ENCODE results near the gene PHACTR3. TPM values are rescaled to one million over a fixed set of nuclear protein-coding genes. Genes with fewer than 3 reads are reported as not detected.
A peak's percentile ranks its signal among the peaks of the same experiment; 100 is the strongest.

PHACTR3 gene
- polyA plus RNA-seq, 1 donor, result 8.3 TPM

GRCh38 chr20:59743308-59743707 is 139.0 kb downstream of the PHACTR3 start:
- no peaks in the 10 kb centered on the region for H3K9me3 ChIP-seq (ENCODE audit: control insufficient read depth, low read depth, low read length)
- H3K4me1 ChIP-seq (ENCODE audit: control insufficient read depth, insufficient read depth, low read length), result no peaks in the 10 kb centered on the region
- DNase-seq, result no peak
- no peak overlapping the region for H3K27ac ChIP-seq (ENCODE audit: low read length)
- H3K4me3 ChIP-seq (ENCODE audit: low read length), result no peak overlapping the region
- no peaks in the 10 kb centered on the region for H3K36me3 ChIP-seq (ENCODE audit: control insufficient read depth, insufficient read depth, low read length)
- no peaks in the 10 kb centered on the region for H3K27me3 ChIP-seq (ENCODE audit: control insufficient read depth, insufficient read depth, low read length)
- no CpG with 5 or more reads among the region's 9 CpGs for WGBS (ENCODE audit: insufficient coverage, low lambda C conversion rate)

- no peaks in the 10 kb centered on the region for H3K9me3 ChIP-seq (ENCODE audit: control insufficient read depth, low read depth, low read length)
- no peak overlapping the region for H3K4me3 ChIP-seq (ENCODE audit: low read length)
- DNase-seq, result no peak
- H3K27me3 ChIP-seq (ENCODE audit: control insufficient read depth, insufficient read depth, low read length), result no peaks in the 10 kb centered on the region
- H3K36me3 ChIP-seq (ENCODE audit: control insufficient read depth, insufficient read depth, low read length), result no peaks in the 10 kb centered on the region
- H3K4me1 ChIP-seq (ENCODE audit: control insufficient read depth, insufficient read depth, low read length), result no peaks in the 10 kb centered on the region
- no CpG with 5 or more reads among the region's 21 CpGs for WGBS (ENCODE audit: insufficient coverage, low lambda C conversion rate)
- H3K27ac ChIP-seq (ENCODE audit: low read length), result no peak overlapping the region
Measured at GRCh38 chr20:59743767-59744485, 139.6 kb downstream of the PHACTR3 start.

- no peaks in the 10 kb centered on the region for H3K36me3 ChIP-seq (ENCODE audit: control insufficient read depth, insufficient read depth, low read length)
- H3K27me3 ChIP-seq (ENCODE audit: control insufficient read depth, insufficient read depth, low read length), result peaks cover 4% of the 10 kb centered on the region
- H3K4me1 ChIP-seq (ENCODE audit: control insufficient read depth, insufficient read depth, low read length), result no peaks in the 10 kb centered on the region
- no CpG with 5 or more reads among the region's 11 CpGs for WGBS (ENCODE audit: insufficient coverage, low lambda C conversion rate)
- H3K9me3 ChIP-seq (ENCODE audit: control insufficient read depth, low read depth, low read length), result no peaks in the 10 kb centered on the region
- DNase-seq, result no peak
- no peak overlapping the region for H3K27ac ChIP-seq (ENCODE audit: low read length)
- no peak overlapping the region for H3K4me3 ChIP-seq (ENCODE audit: low read length)
Measured at GRCh38 chr20:59744756-59745155, 140.4 kb downstream of the PHACTR3 start.

- no peak overlapping the region for H3K4me3 ChIP-seq (ENCODE audit: low read length)
- H3K27me3 ChIP-seq (ENCODE audit: control insufficient read depth, insufficient read depth, low read length), result peaks cover 9% of the 10 kb centered on the region
- H3K4me1 ChIP-seq (ENCODE audit: control insufficient read depth, insufficient read depth, low read length), result no peaks in the 10 kb centered on the region
- no peak for DNase-seq
- no peaks in the 10 kb centered on the region for H3K9me3 ChIP-seq (ENCODE audit: control insufficient read depth, low read depth, low read length)
- no peak overlapping the region for H3K27ac ChIP-seq (ENCODE audit: low read length)
- WGBS (ENCODE audit: insufficient coverage, low lambda C conversion rate), result no CpG with 5 or more reads among the region's 9 CpGs
- no peaks in the 10 kb centered on the region for H3K36me3 ChIP-seq (ENCODE audit: control insufficient read depth, insufficient read depth, low read length)
Measured at GRCh38 chr20:59745201-59745600, 140.9 kb downstream of the PHACTR3 start.

- no peak for DNase-seq
- peaks cover 14% of the 10 kb centered on the region for H3K27me3 ChIP-seq (ENCODE audit: control insufficient read depth, insufficient read depth, low read length)
- H3K36me3 ChIP-seq (ENCODE audit: control insufficient read depth, insufficient read depth, low read length), result no peaks in the 10 kb centered on the region
- H3K4me1 ChIP-seq (ENCODE audit: control insufficient read depth, insufficient read depth, low read length), result no peaks in the 10 kb centered on the region
- H3K9me3 ChIP-seq (ENCODE audit: control insufficient read depth, low read depth, low read length), result no peaks in the 10 kb centered on the region
- H3K4me3 ChIP-seq (ENCODE audit: low read length), result no peak overlapping the region
- H3K27ac ChIP-seq (ENCODE audit: low read length), result no peak overlapping the region
- no CpG with 5 or more reads among the region's 8 CpGs for WGBS (ENCODE audit: insufficient coverage, low lambda C conversion rate)
Measured at GRCh38 chr20:59745716-59746115, 141.4 kb downstream of the PHACTR3 start.

- no peak for DNase-seq
- Histone ChIP-seq H3K36me3 (ENCODE audit: control insufficient read depth, insufficient read depth, low read length) (no peaks in the 10 kb centered on the region), H3K27ac (ENCODE audit: low read length) (no peak overlapping the region), H3K9me3 (ENCODE audit: control insufficient read depth, low read depth, low read length) (no peaks in the 10 kb centered on the region), H3K27me3 (ENCODE audit: control insufficient read depth, insufficient read depth, low read length) (peaks cover 16% of the 10 kb centered on the region), H3K4me1 (ENCODE audit: control insufficient read depth, insufficient read depth, low read length) (no peaks in the 10 kb centered on the region), H3K4me3 (ENCODE audit: low read length) (no peak overlapping the region)
- no CpG with 5 or more reads among the region's 4 CpGs for WGBS (ENCODE audit: insufficient coverage, low lambda C conversion rate)
Measured at GRCh38 chr20:59746155-59746554, 141.8 kb downstream of the PHACTR3 start.

GRCh38 chr20:59747671-59748515 is 143.6 kb downstream of the PHACTR3 start:
- Histone ChIP-seq H3K27me3 (ENCODE audit: control insufficient read depth, insufficient read depth, low read length) (peaks cover 20% of the 10 kb centered on the region), H3K4me1 (ENCODE audit: control insufficient read depth, insufficient read depth, low read length) (no peaks in the 10 kb centered on the region), H3K27ac (ENCODE audit: low read length) (no peak overlapping the region), H3K36me3 (ENCODE audit: control insufficient read depth, insufficient read depth, low read length) (no peaks in the 10 kb centered on the region), H3K9me3 (ENCODE audit: control insufficient read depth, low read depth, low read length) (no peaks in the 10 kb centered on the region), H3K4me3 (ENCODE audit: low read length) (no peak overlapping the region)
- WGBS (ENCODE audit: insufficient coverage, low lambda C conversion rate), result no CpG with 5 or more reads among the region's 12 CpGs
- DNase-seq, result no peak

- Histone ChIP-seq H3K27me3 (ENCODE audit: control insufficient read depth, insufficient read depth, low read length) (peaks cover 20% of the 10 kb centered on the region), H3K36me3 (ENCODE audit: control insufficient read depth, insufficient read depth, low read length) (no peaks in the 10 kb centered on the region), H3K9me3 (ENCODE audit: control insufficient read depth, low read depth, low read length) (no peaks in the 10 kb centered on the region), H3K4me1 (ENCODE audit: control insufficient read depth, insufficient read depth, low read length) (no peaks in the 10 kb centered on the region), H3K4me3 (ENCODE audit: low read length) (no peak overlapping the region), H3K27ac (ENCODE audit: low read length) (no peak overlapping the region)
- no CpG with 5 or more reads among the region's 14 CpGs for WGBS (ENCODE audit: insufficient coverage, low lambda C conversion rate)
- no peak for DNase-seq
Measured at GRCh38 chr20:59748619-59749191, 144.4 kb downstream of the PHACTR3 start.

- H3K4me1 ChIP-seq (ENCODE audit: control insufficient read depth, insufficient read depth, low read length), result no peaks in the 10 kb centered on the region
- no peaks in the 10 kb centered on the region for H3K9me3 ChIP-seq (ENCODE audit: control insufficient read depth, low read depth, low read length)
- no peak overlapping the region for H3K27ac ChIP-seq (ENCODE audit: low read length)
- WGBS (ENCODE audit: insufficient coverage, low lambda C conversion rate), result no CpG with 5 or more reads among the region's 12 CpGs
- H3K4me3 ChIP-seq (ENCODE audit: low read length), result no peak overlapping the region
- no peaks in the 10 kb centered on the region for H3K36me3 ChIP-seq (ENCODE audit: control insufficient read depth, insufficient read depth, low read length)
- peak in 1 of 2 donors; percentile 20 for DNase-seq
- peaks cover 22% of the 10 kb centered on the region for H3K27me3 ChIP-seq (ENCODE audit: control insufficient read depth, insufficient read depth, low read length)
Measured at GRCh38 chr20:59749301-59749700, 145.0 kb downstream of the PHACTR3 start.

GRCh38 chr20:59750209-59750840 is 146.0 kb downstream of the PHACTR3 start:
- Histone ChIP-seq H3K9me3 (ENCODE audit: control insufficient read depth, low read depth, low read length) (no peaks in the 10 kb centered on the region), H3K4me3 (ENCODE audit: low read length) (no peak overlapping the region), H3K4me1 (ENCODE audit: control insufficient read depth, insufficient read depth, low read length) (no peaks in the 10 kb centered on the region), H3K27me3 (ENCODE audit: control insufficient read depth, insufficient read depth, low read length) (peaks cover 22% of the 10 kb centered on the region), H3K36me3 (ENCODE audit: control insufficient read depth, insufficient read depth, low read length) (no peaks in the 10 kb centered on the region), H3K27ac (ENCODE audit: low read length) (no peak overlapping the region)
- WGBS (ENCODE audit: insufficient coverage, low lambda C conversion rate), result no CpG with 5 or more reads among the region's 21 CpGs
- DNase-seq, result no peak
